Fibroblast of lung (primary cell): ENCODE measurements around the gene MAGI2. TPM values are rescaled to one million over a fixed set of nuclear protein-coding genes. Genes with fewer than 3 reads are reported as not detected.

Experiments used
- DNase-seq, 2 donors: peaks; one replicate each; pipeline versions ENCODE4 v3.0.0 to v3.0.0-alpha.2; 2010; ENCODE audit warnings: low read depth in 2 of 2
- H2AFZ ChIP-seq: 2 replicates; pipeline ENCODE4 v1.5.1; 2012; ENCODE audit warnings: low read length, control low read depth, inconsistent platforms
- H3K27ac ChIP-seq: 2 replicates; pipeline ENCODE4 v1.5.1; 2011; ENCODE audit warnings: low read length, control low read depth; ENCODE audit not compliant: insufficient read depth
- H3K27me3 ChIP-seq: 2 replicates; pipeline ENCODE4 v1.5.1; 2011; ENCODE audit warnings: mild to moderate bottlenecking, low read length; ENCODE audit not compliant: control insufficient read depth, insufficient read depth
- H3K36me3 ChIP-seq: 2 replicates; pipeline ENCODE4 v1.5.1; 2011; ENCODE audit warnings: low read length; ENCODE audit not compliant: control insufficient read depth, insufficient read depth
- H3K4me1 ChIP-seq: 2 replicates; pipeline ENCODE4 v1.5.1; 2011; ENCODE audit warnings: low read length; ENCODE audit not compliant: control insufficient read depth, insufficient read depth; ENCODE audit errors: extremely low read depth
- H3K4me2 ChIP-seq: 2 replicates; pipeline ENCODE4 v1.5.1; 2011; ENCODE audit warnings: low read length, control low read depth; ENCODE audit not compliant: insufficient read depth; ENCODE audit errors: extremely low read depth
- H3K4me3 ChIP-seq, 4 experiments: fragments of 200-600 bp in 1 of 4; sonication (generic) in 1 of 4; replicated peaks in 1 of 4; 2 replicates each; pipeline ENCODE4 v1.5.1; 2011 to 2016; ENCODE audit warnings: low read length in 4 of 4, low read depth in 3 of 4, mild to moderate bottlenecking in 3 of 4, control low read depth in 2 of 4, inconsistent platforms in 1 of 4, mixed read lengths in 1 of 4; ENCODE audit not compliant: insufficient read depth in 1 of 4; ENCODE audit errors: control extremely low read depth in 1 of 4
- H3K79me2 ChIP-seq: 2 replicates; pipeline ENCODE4 v1.5.1; 2012; ENCODE audit warnings: mild to moderate bottlenecking, low read length, inconsistent platforms; ENCODE audit not compliant: control insufficient read depth, insufficient read depth
- H3K9ac ChIP-seq: 2 replicates; pipeline ENCODE4 v1.5.1; 2011; ENCODE audit warnings: mild to moderate bottlenecking, low read length, control low read depth; ENCODE audit not compliant: insufficient read depth
- H3K9me3 ChIP-seq: 2 replicates; pipeline ENCODE4 v1.5.1; 2012; ENCODE audit warnings: low read depth, low read length; ENCODE audit not compliant: control insufficient read depth, insufficient read depth
- H4K20me1 ChIP-seq: 2 replicates; pipeline ENCODE4 v1.5.1; 2011; ENCODE audit warnings: low read length; ENCODE audit not compliant: control insufficient read depth, insufficient read depth; ENCODE audit errors: extremely low read depth
- EZH2 ChIP-seq: IDR thresholded peaks from 2 replicates; pipeline ENCODE4 v1.5.1; 2012; ENCODE audit warnings: low read length, control low read depth, mild to moderate bottlenecking; ENCODE audit errors: missing control alignments
- polyA plus RNA-seq, 2 donors: library from polyadenylated mRNA; depleted of rRNA in 1 of 2; stranded (reverse) in 1 of 2; unstranded in 1 of 2; fragments of >200 nt; gene quantifications; 2 replicates each; pipeline ENCODE4 v1.2.1, GENCODE V29; 2011 to 2012; ENCODE audit warnings: missing spikeins in 1 of 2
- total RNA-seq: library from RNA; depleted of rRNA; stranded (reverse); fragments of >200 nt; gene quantifications from 2 replicates; pipeline ENCODE4 v1.2.1, GENCODE V29; 2014
- TF ChIP-seq, protein P1 (sequence below), 2 donors: IDR thresholded peaks in 1 of 2; conservative IDR thresholded peaks in 1 of 2; 1 replicate in 1 of 2; 2 replicates in 1 of 2; pipeline ENCODE4 v1.5.1; 2011 to 2012; ENCODE audit warnings: low read length in 2 of 2, control low read depth in 1 of 2, inconsistent platforms in 1 of 2, low read depth in 1 of 2, mild to moderate bottlenecking in 1 of 2

Gene MAGI2
- total and polyA plus RNA-seq, 2 donors (not counting 1 experiment from before 2014, with no cell fraction given) = 1.8 to 17.0 TPM

DNA sequence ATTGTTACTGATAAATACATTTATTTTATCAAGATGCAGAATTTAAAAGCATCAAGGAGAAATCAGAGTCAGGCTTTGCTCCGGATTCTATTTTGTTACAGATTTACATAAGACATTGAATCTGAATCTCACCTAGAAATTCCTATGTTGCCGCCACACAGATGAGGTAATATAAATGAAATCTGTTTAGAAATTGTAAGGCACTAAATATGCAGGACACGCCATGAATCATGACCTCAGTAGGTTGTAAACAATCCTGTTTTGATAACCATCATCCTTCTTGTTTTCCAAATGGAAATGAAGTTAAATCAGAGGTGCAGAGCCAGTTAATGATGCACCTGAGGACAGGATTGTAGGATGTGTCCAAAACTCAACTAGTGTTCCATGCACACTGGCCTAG lies 778.0 kb downstream of the MAGI2 start:
- H3K27me3 ChIP-seq = no peaks in the 10 kb centered on the region
- H3K9ac ChIP-seq = no peak overlapping the region
- H2AFZ ChIP-seq = no peak overlapping the region
- H3K4me3 ChIP-seq = no peak overlapping the region
- no peaks in the 10 kb centered on the region for H3K79me2 ChIP-seq
- H3K4me2 ChIP-seq = no peak overlapping the region
- no peak overlapping the region for H3K27ac ChIP-seq
- DNase-seq = peak in 1 of 2 donors; percentile 5
- H4K20me1 ChIP-seq = no peaks in the 10 kb centered on the region
- no peak for TF ChIP-seq EZH2
- TF ChIP-seq, protein P1, sequence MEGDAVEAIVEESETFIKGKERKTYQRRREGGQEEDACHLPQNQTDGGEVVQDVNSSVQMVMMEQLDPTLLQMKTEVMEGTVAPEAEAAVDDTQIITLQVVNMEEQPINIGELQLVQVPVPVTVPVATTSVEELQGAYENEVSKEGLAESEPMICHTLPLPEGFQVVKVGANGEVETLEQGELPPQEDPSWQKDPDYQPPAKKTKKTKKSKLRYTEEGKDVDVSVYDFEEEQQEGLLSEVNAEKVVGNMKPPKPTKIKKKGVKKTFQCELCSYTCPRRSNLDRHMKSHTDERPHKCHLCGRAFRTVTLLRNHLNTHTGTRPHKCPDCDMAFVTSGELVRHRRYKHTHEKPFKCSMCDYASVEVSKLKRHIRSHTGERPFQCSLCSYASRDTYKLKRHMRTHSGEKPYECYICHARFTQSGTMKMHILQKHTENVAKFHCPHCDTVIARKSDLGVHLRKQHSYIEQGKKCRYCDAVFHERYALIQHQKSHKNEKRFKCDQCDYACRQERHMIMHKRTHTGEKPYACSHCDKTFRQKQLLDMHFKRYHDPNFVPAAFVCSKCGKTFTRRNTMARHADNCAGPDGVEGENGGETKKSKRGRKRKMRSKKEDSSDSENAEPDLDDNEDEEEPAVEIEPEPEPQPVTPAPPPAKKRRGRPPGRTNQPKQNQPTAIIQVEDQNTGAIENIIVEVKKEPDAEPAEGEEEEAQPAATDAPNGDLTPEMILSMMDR (conservative IDR thresholded peaks at IDR 0.05 in 1 of 2, IDR thresholded peaks at IDR 0.05 in 1 of 2; ENCODE audit: low read depth in 1 of 2, low read length in 2 of 2) = no peak
- H3K4me1 ChIP-seq = peaks cover 2% of the 10 kb centered on the region
- H3K36me3 ChIP-seq = no peaks in the 10 kb centered on the region
- no peaks in the 10 kb centered on the region for H3K9me3 ChIP-seq

- no peak overlapping the region for H2AFZ ChIP-seq
- H3K9ac ChIP-seq = no peak overlapping the region
- H3K27me3 ChIP-seq = no peaks in the 10 kb centered on the region
- H3K4me1 ChIP-seq = peaks cover 2% of the 10 kb centered on the region
- TF ChIP-seq EZH2 = no peak
- TF ChIP-seq, protein P1 (conservative IDR thresholded peaks at IDR 0.05 in 1 of 2, IDR thresholded peaks at IDR 0.05 in 1 of 2; ENCODE audit: low read depth in 1 of 2, low read length in 2 of 2) = no peak
- no peak overlapping the region for H3K4me2 ChIP-seq
- H3K79me2 ChIP-seq = no peaks in the 10 kb centered on the region
- H4K20me1 ChIP-seq = no peaks in the 10 kb centered on the region
- H3K27ac ChIP-seq = no peak overlapping the region
- no peaks in the 10 kb centered on the region for H3K9me3 ChIP-seq
- H3K4me3 ChIP-seq = no peak overlapping the region
- H3K36me3 ChIP-seq = no peaks in the 10 kb centered on the region
- no peak for DNase-seq
These were observed 780.2 kb downstream of the MAGI2 start for GRCh38 chr7:78673272-78673671.

DNA sequence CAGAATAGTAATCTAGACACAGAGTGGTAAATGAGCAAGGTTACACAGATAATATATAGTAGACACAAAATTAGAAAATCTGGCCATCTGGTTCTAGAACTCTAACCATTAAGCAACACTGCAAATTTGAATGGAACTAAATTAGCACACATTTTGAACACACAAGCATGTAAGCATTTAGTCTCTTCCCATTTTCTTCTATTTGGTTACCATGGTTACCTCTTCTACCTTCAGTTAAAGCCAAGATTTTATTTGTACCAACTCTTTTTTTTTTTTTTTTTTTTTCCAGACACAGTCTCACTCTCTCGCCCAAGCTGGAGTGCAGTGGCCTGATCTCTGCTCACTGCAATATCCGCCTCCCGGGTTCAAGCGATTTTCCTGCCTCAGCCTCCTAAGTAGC lies 790.5 kb downstream of the MAGI2 start:
- Histone ChIP-seq H3K9me3 (no peaks in the 10 kb centered on the region), H4K20me1 (no peaks in the 10 kb centered on the region), H3K4me2 (no peak overlapping the region), H3K4me3 (no peak overlapping the region), H3K9ac (no peak overlapping the region), H3K27me3 (no peaks in the 10 kb centered on the region), H3K4me1 (no peaks in the 10 kb centered on the region), H2AFZ (no peak overlapping the region), H3K27ac (no peak overlapping the region), H3K79me2 (no peaks in the 10 kb centered on the region), H3K36me3 (no peaks in the 10 kb centered on the region)
- TF ChIP-seq EZH2 = no peak
- TF ChIP-seq, protein P1 (conservative IDR thresholded peaks at IDR 0.05 in 1 of 2, IDR thresholded peaks at IDR 0.05 in 1 of 2; ENCODE audit: low read depth in 1 of 2, low read length in 2 of 2) = no peak
- no peak for DNase-seq
